Measurements from ENCODE around the gene STEAP3.

- TF ChIP-seq CEBPB (IDR thresholded peaks at IDR 0.05), result no peak
- no peak for TF ChIP-seq REST (IDR thresholded peaks at IDR 0.05)
Measured at GRCh38 chr2:119179991-119180390, 43.6 kb upstream of the STEAP3 start.

Data from A549 (cell line).